ENCODE results near the gene TIE1. TPM values are rescaled to one million over a fixed set of nuclear protein-coding genes. Genes with fewer than 3 reads are reported as not detected.

TIE1 gene
- total and polyA plus RNA-seq, 2 of the 13 experiments (the other 11 are each of a cell fraction or from before 2014, with no cell fraction given) = 0.58 to 0.84 TPM

GRCh38 chr1:43304314-43304681 is 3.5 kb downstream of the TIE1 start:
- no peaks in the 10 kb centered on the region for H3K36me3 ChIP-seq (replicated peaks in 1 of 2; ENCODE audit: control insufficient read depth in 1 of 2, insufficient read depth in 2 of 2, low read length in 2 of 2)
- ATAC-seq (no peak; the same call in 2 of the 3 replicates), DNase-seq (ENCODE audit: low spot score) (no peak), FAIRE-seq (no peak)
- H3K9me3 ChIP-seq (ENCODE audit: low read length) = no peaks in the 10 kb centered on the region
- POLR2A ChIA-PET = interaction anchor here (1.4 kb wide), 1 partner anchor 54 kb away, joined by 6 read pairs; the partner anchor contains the start of gene CDC20
- no peak overlapping the region for H3K27ac ChIP-seq (ENCODE audit: extremely low read length, insufficient read depth, low read length)
- intact Hi-C loops (cut with micrococcal nuclease; ENCODE audit: unreplicated experiment) (no loop called here), in situ Hi-C loops (cut with HindIII; ENCODE audit: extremely low pct_ligation_motif_present, low pct_unique_long_range_greater_than_20kb) (no loop called here)
- H2AFZ ChIP-seq (ENCODE audit: low read length) = no peak overlapping the region
- H3K9ac ChIP-seq (ENCODE audit: insufficient read depth, low read depth, low read length) = no peak overlapping the region
- peaks cover 0 to 40% of the 10 kb centered on the region in 2 experiments; a peak in 3 of 5 replicates for H3K27me3 ChIP-seq (ENCODE audit: control insufficient read depth in 1 of 2, insufficient read depth in 2 of 2, low read length in 2 of 2)
- H4K20me1 ChIP-seq (ENCODE audit: insufficient read depth, low read length) = no peaks in the 10 kb centered on the region
- peaks cover 25% of the 10 kb centered on the region for H3K4me1 ChIP-seq (ENCODE audit: insufficient read depth, low read length)
- BruUV-seq (replicated peaks) = no TSS peak
- WGBS (ENCODE audit: low lambda C conversion rate) = 26% methylated on average over 8 of the region's 8 CpGs
- H3K79me2 ChIP-seq (ENCODE audit: insufficient read depth, low read length) = no peaks in the 10 kb centered on the region
- H3K4me3 ChIP-seq (replicated peaks in 1 of 3; ENCODE audit: insufficient read depth in 1 of 3, low read depth in 2 of 3, low read length in 3 of 3) = no peak overlapping the region
- CTCF ChIA-PET (ENCODE audit: low intra/inter-chr PET ratio, low total read pairs) = no interaction called here
- TF ChIP-seq, protein P1, sequence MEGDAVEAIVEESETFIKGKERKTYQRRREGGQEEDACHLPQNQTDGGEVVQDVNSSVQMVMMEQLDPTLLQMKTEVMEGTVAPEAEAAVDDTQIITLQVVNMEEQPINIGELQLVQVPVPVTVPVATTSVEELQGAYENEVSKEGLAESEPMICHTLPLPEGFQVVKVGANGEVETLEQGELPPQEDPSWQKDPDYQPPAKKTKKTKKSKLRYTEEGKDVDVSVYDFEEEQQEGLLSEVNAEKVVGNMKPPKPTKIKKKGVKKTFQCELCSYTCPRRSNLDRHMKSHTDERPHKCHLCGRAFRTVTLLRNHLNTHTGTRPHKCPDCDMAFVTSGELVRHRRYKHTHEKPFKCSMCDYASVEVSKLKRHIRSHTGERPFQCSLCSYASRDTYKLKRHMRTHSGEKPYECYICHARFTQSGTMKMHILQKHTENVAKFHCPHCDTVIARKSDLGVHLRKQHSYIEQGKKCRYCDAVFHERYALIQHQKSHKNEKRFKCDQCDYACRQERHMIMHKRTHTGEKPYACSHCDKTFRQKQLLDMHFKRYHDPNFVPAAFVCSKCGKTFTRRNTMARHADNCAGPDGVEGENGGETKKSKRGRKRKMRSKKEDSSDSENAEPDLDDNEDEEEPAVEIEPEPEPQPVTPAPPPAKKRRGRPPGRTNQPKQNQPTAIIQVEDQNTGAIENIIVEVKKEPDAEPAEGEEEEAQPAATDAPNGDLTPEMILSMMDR (CRISPR knock-in tag; IDR thresholded peaks at IDR 0.05) = 0 out of 2 replicates have a peak, but pooled peaks have one; percentile 16
- TF ChIP-seq, protein P2, sequence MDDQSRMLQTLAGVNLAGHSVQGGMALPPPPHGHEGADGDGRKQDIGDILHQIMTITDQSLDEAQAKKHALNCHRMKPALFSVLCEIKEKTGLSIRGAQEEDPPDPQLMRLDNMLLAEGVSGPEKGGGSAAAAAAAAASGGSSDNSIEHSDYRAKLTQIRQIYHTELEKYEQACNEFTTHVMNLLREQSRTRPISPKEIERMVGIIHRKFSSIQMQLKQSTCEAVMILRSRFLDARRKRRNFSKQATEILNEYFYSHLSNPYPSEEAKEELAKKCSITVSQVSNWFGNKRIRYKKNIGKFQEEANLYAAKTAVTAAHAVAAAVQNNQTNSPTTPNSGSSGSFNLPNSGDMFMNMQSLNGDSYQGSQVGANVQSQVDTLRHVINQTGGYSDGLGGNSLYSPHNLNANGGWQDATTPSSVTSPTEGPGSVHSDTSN (CRISPR knock-in tag; IDR thresholded peaks at IDR 0.05; ENCODE audit: borderline replicate concordance) = no peak
- no peak overlapping the region; the same call in 1 of the 2 replicates for H3K4me2 ChIP-seq (ENCODE audit: low read depth, low read length)

DNA sequence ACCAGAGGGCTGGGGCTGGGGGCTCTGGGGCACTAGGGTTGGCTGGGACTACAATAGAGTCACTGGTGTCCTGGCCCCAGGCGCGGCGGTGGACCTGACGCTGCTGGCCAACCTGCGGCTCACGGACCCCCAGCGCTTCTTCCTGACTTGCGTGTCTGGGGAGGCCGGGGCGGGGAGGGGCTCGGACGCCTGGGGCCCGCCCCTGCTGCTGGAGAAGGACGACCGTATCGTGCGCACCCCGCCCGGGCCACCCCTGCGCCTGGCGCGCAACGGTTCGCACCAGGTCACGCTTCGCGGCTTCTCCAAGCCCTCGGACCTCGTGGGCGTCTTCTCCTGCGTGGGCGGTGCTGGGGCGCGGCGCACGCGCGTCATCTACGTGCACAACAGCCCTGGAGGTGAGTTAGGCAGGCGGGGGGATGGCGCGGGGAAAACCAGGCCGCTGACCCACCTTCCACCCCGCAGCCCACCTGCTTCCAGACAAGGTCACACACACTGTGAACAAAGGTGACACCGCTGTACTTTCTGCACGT is 4.1 kb downstream of the TIE1 start:
- Histone ChIP-seq H3K27ac (ENCODE audit: extremely low read length, insufficient read depth, low read length) (no peak overlapping the region), H4K20me1 (ENCODE audit: insufficient read depth, low read length) (no peaks in the 10 kb centered on the region), H3K4me3 (replicated peaks in 1 of 3; ENCODE audit: insufficient read depth in 1 of 3, low read depth in 2 of 3, low read length in 3 of 3) (no peak overlapping the region), H3K9me3 (ENCODE audit: low read length) (no peaks in the 10 kb centered on the region), H3K79me2 (ENCODE audit: insufficient read depth, low read length) (no peaks in the 10 kb centered on the region), H3K36me3 (replicated peaks in 1 of 2; ENCODE audit: control insufficient read depth in 1 of 2, insufficient read depth in 2 of 2, low read length in 2 of 2) (no peaks in the 10 kb centered on the region), H3K27me3 (ENCODE audit: control insufficient read depth in 1 of 2, insufficient read depth in 2 of 2, low read length in 2 of 2) (peaks cover 0 to 42% of the 10 kb centered on the region in 2 experiments; a peak in 3 of 5 replicates), H3K4me2 (ENCODE audit: low read depth, low read length) (no peak overlapping the region), H3K4me1 (ENCODE audit: insufficient read depth, low read length) (peaks cover 25% of the 10 kb centered on the region), H2AFZ (ENCODE audit: low read length) (no peak overlapping the region), H3K9ac (ENCODE audit: insufficient read depth, low read depth, low read length) (no peak overlapping the region)
- 84% methylated on average over 29 of the region's 46 CpGs for WGBS (ENCODE audit: low lambda C conversion rate)
- POLR2A ChIA-PET = no interaction called here
- intact Hi-C loops (cut with micrococcal nuclease; ENCODE audit: unreplicated experiment) (no loop called here), in situ Hi-C loops (cut with HindIII; ENCODE audit: extremely low pct_ligation_motif_present, low pct_unique_long_range_greater_than_20kb) (no loop called here)
- TF ChIP-seq, protein P3, sequence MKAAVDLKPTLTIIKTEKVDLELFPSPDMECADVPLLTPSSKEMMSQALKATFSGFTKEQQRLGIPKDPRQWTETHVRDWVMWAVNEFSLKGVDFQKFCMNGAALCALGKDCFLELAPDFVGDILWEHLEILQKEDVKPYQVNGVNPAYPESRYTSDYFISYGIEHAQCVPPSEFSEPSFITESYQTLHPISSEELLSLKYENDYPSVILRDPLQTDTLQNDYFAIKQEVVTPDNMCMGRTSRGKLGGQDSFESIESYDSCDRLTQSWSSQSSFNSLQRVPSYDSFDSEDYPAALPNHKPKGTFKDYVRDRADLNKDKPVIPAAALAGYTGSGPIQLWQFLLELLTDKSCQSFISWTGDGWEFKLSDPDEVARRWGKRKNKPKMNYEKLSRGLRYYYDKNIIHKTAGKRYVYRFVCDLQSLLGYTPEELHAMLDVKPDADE (CRISPR knock-in tag; IDR thresholded peaks at IDR 0.05) = no peak
- TF ChIP-seq, protein P4, sequence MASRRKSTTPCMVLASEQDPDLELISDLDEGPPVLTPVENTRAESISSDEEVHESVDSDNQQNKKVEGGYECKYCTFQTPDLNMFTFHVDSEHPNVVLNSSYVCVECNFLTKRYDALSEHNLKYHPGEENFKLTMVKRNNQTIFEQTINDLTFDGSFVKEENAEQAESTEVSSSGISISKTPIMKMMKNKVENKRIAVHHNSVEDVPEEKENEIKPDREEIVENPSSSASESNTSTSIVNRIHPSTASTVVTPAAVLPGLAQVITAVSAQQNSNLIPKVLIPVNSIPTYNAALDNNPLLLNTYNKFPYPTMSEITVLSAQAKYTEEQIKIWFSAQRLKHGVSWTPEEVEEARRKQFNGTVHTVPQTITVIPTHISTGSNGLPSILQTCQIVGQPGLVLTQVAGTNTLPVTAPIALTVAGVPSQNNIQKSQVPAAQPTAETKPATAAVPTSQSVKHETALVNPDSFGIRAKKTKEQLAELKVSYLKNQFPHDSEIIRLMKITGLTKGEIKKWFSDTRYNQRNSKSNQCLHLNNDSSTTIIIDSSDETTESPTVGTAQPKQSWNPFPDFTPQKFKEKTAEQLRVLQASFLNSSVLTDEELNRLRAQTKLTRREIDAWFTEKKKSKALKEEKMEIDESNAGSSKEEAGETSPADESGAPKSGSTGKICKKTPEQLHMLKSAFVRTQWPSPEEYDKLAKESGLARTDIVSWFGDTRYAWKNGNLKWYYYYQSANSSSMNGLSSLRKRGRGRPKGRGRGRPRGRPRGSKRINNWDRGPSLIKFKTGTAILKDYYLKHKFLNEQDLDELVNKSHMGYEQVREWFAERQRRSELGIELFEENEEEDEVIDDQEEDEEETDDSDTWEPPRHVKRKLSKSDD (CRISPR knock-in tag; IDR thresholded peaks at IDR 0.05; ENCODE audit: low read depth) = 0 out of 2 replicates have a peak, but pooled peaks have one; percentile 26
- peak; percentile 51; the same call in 1 of the 2 replicates for TF ChIP-seq ZBTB33 (CRISPR knock-in tag; IDR thresholded peaks at IDR 0.05)
- no TSS peak for BruUV-seq (replicated peaks)
- DNase-seq (ENCODE audit: low spot score) = no peak
- ATAC-seq = no peak
- no peak for FAIRE-seq
- CTCF ChIA-PET (ENCODE audit: low intra/inter-chr PET ratio, low total read pairs) = no interaction called here

All from HepG2 (cell line).